ENCODE data around the gene CNPPD1.

Gene CNPPD1

DNA sequence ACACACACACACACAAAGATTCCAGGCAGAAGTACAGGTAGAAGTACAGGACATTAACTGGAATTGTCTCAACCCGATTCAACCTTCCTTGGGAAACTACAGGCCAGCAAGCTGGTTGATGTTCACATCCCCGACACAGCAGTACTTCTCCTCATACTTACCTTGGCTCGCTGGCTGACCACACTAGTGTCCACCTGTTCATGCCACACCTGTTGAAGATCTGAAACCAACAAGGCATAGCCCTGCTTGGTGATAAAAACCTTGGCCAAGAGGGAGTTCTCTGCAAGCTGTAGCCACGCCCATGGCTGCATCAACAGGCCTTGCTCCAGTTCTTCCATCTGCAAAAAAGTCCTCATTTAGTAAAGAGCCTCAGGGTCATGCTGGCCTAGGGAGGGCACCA is 18.7 kb downstream of the CNPPD1 start:
- DNase-seq: no peak

DNA sequence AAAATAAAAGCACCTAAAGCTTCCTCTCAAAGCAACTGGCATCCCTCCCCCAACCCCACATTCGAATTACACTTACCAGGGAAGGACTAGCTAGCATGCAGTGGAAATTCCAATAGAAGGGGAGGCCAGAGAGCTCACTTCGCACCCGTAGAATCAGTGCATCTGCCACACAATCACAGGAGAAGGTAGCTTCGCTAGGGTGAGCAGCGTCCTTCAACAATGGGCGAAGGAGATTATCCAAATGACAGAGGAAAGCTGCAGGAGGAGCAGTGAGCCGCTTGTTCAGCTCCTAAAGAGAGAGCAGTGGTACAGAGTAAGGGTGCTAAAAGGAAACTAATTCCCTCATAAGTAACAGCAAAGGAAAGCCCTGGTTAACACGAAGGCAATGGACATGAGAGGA is 19.3 kb downstream of the CNPPD1 start:
- DNase-seq: no peak

DNA sequence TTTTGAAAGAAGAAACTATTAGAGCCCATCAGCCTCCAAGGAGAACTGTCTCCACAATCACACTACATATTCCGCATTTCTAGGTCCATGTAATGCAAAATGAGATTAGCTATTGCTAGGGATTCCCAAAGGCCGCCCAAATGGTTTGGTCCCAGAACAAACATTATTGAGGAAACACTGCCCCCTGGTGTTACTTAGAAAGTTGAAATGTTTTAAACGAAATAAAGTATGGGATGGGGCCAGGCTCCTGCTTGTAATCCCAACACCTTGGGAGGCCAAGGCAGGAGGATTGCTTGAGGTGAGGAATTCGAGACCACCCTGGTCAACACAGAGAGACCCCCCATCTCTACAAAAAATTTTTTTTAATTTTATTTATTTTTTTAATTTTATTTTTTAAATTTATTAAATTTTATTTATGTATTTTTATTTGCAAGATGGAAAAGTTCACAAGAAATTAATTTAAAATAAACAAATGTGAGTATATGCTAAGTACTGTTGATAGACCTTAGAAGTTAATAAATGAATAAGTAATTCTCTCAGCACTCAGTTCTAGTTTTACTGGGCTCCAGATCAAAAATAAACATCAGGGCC is 21.6 kb downstream of the CNPPD1 start:
- no peak for DNase-seq

DNA sequence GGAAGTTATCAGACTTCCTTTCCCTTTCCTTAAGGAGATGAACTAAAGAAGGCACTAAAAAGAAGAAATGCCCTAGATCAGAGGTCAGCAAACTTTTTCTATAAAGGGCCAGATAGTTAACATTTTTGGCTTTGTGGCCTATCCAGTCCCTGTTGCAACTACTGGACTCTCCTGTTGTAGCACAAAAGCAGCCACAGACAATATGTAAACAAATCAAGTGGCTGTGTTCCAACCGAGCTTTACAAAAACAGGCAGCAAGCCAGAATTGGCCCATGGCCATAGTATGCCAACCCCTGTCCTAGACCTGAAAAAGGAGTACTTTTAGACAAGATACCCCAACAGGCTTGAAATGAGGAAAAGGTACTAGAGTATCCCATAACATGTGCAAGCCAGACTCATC is 27.1 kb downstream of the CNPPD1 start:
- no peak for DNase-seq

DNA sequence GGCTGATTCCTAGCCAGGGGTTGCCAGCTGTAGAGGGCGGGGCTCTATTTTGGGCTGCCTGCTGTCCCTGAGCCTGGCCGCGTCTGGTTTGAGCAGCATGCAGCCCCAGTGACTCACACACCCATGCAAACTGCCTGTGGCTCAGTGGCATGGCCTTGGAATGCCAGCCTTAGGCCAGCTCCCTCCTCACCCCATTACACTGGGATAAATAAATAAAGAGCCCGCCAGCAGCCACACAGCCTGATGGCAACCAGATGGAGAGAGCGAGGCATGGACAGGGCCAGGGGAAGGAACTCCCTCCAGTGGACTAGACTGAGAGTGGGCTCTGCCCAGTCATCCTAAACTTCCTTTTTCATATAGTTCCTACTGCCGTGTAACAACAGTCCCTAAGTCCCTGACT is 34.4 kb downstream of the CNPPD1 start:
- DNase-seq: no peak

DNA sequence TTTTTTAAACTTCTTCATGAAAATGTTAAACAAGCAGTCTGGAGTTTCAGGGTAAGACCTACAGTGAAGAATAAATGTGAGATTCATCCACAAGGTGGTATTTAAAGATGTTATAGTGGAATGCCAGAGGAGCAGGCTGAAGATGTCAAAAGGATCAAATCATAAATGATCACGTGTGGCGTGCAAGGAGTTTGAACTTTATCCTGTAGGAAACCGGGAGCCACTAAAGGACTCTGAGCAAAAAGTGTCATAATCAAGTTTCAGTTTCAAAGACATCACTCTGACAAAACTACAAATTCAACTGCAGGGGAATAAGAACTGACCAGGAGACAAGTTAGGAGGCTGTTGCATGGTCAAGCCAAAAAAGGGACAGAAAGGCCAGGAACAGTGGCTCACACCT is 36.0 kb downstream of the CNPPD1 start:
- DNase-seq: no peak

DNA sequence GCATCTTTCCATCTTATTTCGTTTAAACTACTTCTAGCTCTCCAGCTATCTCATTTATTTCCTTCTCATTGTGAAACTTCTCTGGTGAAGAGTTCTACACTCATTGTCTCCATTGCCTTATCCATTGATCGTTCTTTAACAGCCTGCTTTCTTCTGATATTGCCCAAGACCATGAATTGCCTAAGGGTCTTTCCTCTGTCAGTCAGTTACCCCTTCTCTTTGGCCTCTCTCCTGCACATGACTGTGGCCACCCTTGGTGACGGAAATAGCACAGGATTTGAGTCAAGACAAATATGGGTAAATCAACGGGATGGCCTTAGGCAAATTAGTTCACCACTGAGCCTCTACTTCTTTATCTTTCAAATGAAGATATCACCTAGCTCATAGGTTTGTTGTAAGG is 42.7 kb downstream of the CNPPD1 start:
- DNase-seq: no peak

DNA sequence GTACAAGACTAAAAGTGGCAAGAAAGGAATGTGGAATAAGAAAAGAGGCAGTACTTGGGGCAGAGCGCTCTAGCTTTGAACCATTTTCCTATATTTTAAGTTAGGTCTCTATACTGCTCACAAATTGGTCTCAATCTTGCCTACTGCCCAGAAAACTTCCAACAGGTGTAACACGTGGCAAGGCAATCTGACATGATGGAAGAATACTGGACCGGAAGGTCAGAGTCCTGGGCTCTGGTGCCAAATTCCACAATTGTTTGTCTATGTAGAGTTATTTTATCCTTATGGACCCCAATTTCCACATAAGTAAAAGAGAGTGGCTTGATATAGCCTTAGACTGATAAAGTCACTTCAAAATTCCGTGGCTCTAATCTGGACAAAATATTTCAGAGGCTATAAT is 45.0 kb downstream of the CNPPD1 start:
- no peak for DNase-seq

DNA sequence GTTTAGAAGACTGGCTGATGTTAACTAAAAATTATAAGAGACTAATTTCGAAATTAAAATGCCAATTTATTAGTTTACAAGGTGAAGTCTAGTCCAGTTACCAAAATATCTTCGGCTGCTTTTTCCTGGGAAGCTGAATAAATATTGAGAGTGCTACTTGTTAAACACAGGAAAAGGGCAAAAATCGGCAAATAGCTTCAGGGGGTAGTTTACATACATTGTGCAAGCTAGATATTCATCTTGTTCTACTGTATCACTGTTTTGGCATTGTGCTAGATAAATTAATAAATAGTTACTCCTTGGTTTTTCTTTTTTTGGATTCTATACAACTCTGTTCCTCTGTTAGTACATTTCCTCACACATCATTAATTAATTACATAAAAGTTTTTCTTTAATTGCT is 45.4 kb downstream of the CNPPD1 start:
- DNase-seq: no peak

DNA sequence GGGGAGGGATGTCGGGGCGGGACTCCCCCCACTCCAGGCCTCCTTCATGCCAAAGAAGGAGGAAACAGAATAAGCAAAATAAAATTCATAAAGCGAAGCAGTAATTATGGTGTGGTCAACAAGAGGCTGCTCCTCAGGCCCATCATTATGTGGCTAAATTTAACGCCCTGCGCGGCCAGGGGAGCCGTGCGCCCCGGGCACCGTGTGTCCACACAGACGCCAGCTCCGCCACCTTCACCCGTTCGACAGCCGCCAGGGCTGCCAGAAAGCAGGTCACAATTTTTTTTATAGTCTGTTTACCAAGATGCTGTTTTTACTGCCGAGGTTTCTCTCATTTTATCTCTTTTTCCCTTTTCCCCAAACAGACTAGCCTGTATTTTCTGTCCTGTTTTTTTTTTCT is 47.1 kb downstream of the CNPPD1 start:
- no peak for DNase-seq

DNA sequence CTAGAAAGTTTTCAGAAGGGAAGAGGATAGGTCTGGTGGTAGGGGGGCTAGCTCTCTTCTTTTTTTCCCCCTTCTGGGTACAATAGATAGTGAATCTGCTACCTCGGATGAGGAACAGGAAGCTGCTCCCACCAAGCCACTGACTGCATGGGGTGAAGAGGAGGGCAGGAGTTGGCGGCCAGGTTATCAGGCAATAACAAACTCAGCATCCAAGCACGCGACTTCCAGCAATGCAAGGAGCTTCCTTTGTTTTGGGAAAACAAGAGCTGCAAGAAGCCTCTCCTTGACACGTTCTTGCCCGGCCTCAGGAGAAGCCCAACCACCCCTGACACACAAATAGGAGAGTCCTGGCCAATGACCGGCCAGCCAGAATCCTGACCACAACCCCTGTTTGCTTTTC is 48.3 kb downstream of the CNPPD1 start:
- DNase-seq: no peak

DNA sequence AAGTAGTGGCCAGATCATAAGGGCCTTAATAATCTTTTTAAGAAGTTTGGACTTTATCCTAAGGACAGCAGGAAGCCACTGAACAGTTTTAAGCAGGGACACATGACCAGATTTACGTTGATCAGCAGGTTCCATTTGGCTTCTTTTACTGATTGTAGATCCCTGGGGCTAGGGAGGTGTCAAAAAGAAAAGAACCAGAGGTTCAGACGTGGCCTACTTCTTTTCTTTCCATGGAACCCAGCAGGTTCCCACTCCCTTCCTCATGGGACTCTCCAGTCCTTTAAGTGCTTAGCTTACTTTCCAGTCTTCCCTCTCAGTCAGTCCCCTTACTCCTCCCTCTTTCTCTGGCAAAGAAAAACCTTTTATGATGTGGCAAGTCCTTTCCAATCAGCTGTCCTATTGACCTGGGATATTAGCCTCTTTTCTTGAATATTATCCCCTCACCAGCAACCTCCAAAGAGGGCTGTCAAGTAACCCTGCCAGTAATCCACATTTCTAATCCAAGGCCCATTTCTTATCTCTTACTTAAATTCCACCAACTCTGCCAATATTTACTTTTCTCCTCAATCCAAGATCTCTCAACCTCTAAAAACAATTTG is 49.6 kb downstream of the CNPPD1 start:
- DNase-seq: no peak

DNA sequence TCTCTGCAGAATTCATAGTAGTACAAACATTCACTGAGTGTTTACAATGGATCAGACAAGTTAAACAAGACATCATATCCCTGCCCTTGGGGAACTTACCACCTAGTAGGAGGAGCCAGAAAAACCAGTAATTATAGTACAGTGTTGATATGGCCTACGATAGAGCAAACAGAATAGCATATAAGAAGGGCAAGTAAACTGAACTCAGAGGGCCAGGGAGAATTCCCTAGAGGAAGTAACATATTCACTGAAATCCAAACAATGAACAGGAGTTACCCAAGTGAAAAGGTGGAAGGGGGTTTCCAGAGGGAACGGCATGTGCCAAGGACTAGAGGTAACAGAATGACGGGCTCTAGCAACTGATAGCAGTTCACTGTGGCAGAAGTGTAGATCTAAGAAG is 50.2 kb downstream of the CNPPD1 start:
- no peak for DNase-seq

DNA sequence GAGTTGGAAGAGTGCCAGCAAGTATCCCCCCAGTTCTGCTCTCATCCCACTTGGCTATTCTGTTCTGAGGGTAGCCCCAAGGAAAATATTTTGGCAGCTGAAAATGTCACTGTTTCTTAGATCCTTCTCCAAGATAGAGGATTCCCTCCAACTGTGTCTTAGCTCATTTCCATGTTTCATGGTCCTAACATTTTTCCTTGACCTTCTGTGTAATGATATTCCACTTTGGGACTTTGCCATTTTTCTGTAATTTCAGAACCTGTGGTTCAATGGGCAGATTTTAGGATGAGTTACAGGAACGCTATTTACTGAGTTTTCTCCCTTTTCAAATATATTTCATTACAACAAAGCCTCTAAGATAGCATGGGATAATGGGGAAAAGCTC is 50.8 kb downstream of the CNPPD1 start:
- no peak for DNase-seq

DNA sequence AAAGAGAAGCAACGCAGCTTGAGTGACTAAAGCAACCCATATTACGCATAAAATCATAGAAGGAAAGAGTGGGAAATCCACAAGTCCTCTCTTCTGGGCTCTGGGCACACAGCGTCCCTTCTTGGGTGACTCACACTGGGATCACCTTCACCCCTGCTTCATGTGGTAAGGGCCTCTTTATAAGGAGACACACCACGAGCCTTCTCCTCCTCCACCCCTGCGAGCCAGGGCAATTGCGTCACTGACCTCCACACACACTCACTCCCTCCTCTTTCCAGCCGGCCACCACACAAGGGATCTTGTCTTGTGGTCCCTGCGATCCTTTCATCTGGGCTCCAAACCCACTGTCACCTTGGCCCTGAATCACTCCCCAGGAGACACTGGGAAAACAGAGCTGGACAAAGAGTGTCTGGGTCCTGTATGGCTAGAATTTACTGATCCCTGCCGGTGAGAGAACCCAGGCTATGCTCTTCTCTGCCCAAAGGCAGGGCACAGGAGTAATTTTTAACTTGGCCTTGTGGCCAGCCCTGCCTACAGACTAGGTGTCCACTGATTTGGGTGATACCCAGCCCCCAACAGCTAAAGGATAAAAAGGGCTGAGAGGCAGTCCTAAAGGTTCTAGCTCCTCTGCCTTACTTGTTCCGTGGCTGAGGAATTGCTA is 51.4 kb downstream of the CNPPD1 start:
- DNase-seq: no peak

DNA sequence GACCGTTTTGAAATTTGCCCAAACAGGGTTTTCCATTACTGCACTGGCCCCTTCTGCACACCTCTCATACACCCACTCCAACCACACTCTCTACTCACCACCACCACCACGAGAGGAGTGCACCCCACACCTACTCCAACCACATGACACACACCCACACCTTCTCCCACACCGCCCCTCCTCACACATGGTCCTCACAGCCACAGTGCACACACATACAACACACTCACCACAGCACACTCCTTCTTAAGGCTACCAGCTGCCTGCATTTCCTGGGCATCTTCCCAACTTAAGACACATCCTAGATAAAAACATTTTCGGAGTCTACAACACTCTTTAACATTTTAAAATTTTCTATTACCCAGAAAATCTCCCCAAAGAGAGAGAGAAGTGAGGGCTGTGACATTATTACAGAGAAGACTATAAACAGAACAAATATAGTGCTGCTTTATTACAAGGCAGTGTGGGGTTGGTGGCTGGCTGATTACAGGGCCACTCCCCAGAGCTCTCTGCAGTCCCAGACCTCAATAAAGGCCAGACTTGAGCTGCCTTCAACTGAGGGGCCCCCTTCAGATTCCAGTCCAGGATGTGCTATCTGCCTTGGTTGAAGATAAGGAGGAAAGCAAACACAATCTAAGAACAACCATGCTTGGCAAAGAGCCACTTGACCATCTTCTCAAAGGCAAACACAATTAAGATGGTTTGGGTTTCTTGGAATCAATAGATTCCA is 52.2 kb downstream of the CNPPD1 start:
- DNase-seq: peak; percentile 22

DNA sequence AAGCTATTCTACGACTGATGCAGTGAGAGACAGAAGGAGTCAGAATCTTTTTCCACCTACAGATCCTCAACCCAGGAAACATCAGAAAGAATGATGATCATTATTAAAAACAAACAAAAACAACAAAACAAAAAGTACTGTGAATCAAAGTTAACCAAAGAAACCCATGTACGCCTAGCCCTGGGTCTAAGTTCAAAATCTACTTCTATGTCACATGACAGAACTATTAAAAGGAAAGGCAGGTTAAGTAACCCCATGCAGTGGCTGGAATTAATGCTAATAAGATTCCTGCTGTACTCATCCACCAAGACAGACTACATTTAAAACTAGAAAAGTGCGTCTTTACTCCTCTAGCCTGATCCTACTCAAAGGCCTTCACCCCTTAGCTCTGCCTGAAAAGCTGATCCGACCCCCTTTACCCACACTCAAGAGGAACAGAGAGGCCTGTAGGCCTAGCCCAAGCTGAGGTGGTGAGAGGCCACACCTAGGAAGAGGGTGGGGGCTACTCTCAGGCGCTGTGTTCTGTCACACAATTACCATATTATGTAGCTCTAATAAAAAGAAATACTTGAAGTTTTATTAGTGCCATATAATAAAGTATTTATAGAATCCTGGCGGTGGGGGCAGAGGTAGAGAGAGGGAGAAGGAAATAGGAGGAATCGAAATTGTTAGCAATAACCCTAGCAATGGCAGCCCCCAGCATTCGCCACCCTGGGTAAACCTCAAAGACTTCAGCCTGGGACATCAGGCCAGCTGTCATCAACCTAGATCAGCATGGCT is 53.2 kb downstream of the CNPPD1 start:
- DNase-seq: no peak

DNA sequence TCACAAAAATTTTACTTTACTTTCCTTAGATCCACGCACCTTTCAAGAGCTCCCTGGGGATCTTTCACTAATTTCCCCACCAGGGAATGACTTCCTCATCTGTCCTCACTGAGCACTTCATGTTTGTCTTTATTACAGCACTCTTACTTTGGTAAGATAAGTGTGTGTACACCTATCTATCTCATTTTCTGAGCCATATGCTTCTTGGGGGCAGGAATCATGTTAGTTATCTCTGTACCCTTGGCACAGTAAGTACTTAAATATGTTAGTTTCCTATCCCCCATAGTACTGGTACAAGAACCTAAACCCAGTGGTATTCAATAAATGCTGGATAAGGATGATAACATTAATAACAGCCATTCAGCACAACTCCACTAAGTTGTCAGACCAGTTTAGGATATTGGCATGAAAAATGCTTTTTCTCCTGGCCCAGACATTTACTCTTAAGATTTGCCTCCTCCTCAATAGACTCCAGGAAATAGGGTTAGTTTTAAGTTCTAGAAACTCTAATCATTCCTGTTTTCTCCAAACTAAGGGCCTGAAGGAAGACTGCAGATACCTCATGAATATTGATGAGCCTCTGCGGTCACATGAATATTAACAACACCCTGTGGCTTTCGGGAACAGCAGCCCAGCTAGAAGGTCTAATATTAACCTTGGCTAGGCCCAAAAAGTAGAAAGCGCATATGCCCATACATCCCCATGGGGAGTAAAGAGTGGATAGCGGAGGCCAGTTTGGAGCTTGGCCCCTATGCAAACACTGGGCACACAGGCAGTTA is 54.3 kb downstream of the CNPPD1 start:
- no peak for DNase-seq

Data from activated CD8-positive, alpha-beta memory T cell treated with anti-CD3 and anti-CD28 coated beads, Interleukin-2, amount 50 U/mL, for 4 hours (primary cell).